ENCODE results near the gene PEMT. TPM values are rescaled to one million over a fixed set of nuclear protein-coding genes. Genes with fewer than 3 reads are reported as not detected.

PEMT gene
- total and polyA plus RNA-seq, 2 of the 8 experiments (the other 6 are each of a cell fraction or from before 2014, with no cell fraction given) = 42.0 to 118 TPM

DNA sequence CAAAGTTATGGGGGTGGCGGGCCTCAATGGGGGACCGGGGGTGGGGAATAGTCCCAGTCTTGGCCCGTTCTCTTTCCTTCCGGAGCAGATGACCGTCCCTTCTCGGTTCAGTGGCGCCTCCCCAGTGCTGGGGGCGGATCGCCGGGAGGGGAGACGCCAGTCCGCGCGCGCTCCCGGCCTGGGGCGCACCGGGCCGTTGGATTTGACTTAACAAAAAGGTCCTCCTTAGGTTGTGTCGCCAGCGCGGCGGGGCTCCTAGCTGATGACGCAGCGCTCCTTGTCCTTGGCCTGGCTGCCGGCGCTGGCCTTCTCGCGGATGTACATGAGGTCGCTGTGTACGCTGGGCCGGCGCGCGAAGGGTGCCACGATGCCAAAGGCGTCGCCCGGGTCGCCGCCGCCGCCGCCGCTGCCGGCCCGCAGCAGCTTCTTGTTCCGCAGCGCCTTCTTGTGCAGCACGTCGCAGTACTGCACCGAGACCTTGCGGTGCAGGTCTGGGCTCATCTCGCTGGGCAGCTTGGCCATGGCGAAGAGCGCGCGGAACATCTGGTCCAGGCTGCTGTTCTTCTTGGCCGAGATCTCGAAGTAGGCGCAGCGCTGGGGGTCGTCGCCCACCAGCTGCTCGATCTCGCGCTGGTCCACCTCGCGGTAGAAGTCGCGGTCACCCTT lies 96.5 kb downstream of the PEMT start (continued):
- 0 out of 4 replicates have a peak, but pooled peaks of 1 of the 2 experiments have one; percentile 48 for TF ChIP-seq HDAC2 (IDR thresholded peaks at IDR 0.05; ENCODE audit: borderline replicate concordance in 1 of 2, low read depth in 2 of 2, low read length in 2 of 2)
- no peak for TF ChIP-seq GTF2F1 (IDR thresholded peaks at IDR 0.05; ENCODE audit: borderline replicate concordance, low read depth, low read length)
- TF ChIP-seq KDM4A (IDR thresholded peaks at IDR 0.05; ENCODE audit: low read depth, low read length, severe bottlenecking) = peak; percentile 68
- TF ChIP-seq SIRT6 (IDR thresholded peaks at IDR 0.05; ENCODE audit: low read length) = no peak
- 0 out of 2 replicates have a peak, but pooled peaks have one; percentile 25 for TF ChIP-seq TAF1 (IDR thresholded peaks at IDR 0.05; ENCODE audit: low read depth, low read length)
- TF ChIP-seq POLR2AphosphoS5 (IDR thresholded peaks at IDR 0.05; ENCODE audit: low read depth, low read length) = 0 out of 2 replicates have a peak, but pooled peaks have one; percentile 13
- TF ChIP-seq, protein P1, sequence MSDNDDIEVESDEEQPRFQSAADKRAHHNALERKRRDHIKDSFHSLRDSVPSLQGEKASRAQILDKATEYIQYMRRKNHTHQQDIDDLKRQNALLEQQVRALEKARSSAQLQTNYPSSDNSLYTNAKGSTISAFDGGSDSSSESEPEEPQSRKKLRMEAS (IDR thresholded peaks at IDR 0.05) = peak; percentile 83
- TF ChIP-seq EGR1 (IDR thresholded peaks at IDR 0.05; ENCODE audit: borderline replicate concordance, low read depth, low read length) = no peak

Data from H1 (cell line).